Trophoblast cell (in vitro differentiated cells and primary cell): Measurements from ENCODE around the gene SIMC1.
A peak's percentile ranks its signal among the peaks of the same experiment; 100 is the strongest.

Source experiments
- DNase-seq, 2 donors: peaks; one replicate each; pipeline ENCODE4 v3.0.0-alpha.2; 2016
- H2AFZ ChIP-seq: 2 replicates; pipeline ENCODE4 v1.6.1; 2013; ENCODE audit warnings: low read length, moderate library complexity, mild to moderate bottlenecking; ENCODE audit not compliant: insufficient read depth, poor library complexity
- H2AK5ac ChIP-seq: 2 replicates; pipeline ENCODE4 v1.6.1; 2013; ENCODE audit warnings: mild to moderate bottlenecking, low read length
- H2BK120ac ChIP-seq: 2 replicates; pipeline ENCODE4 v1.6.1; 2013; ENCODE audit warnings: low read length, mild to moderate bottlenecking, moderate library complexity; ENCODE audit not compliant: insufficient read depth, poor library complexity
- H2BK12ac ChIP-seq: 2 replicates; pipeline ENCODE4 v1.6.1; 2013; ENCODE audit warnings: mild to moderate bottlenecking, low read length, moderate library complexity
- H2BK5ac ChIP-seq: 2 replicates; pipeline ENCODE4 v1.6.1; 2013; ENCODE audit warnings: low read length, low read depth, moderate library complexity, mild to moderate bottlenecking; ENCODE audit not compliant: poor library complexity
- H3K14ac ChIP-seq: 2 replicates; pipeline ENCODE4 v1.6.1; 2013; ENCODE audit warnings: mild to moderate bottlenecking, low read length
- H3K18ac ChIP-seq: 2 replicates; pipeline ENCODE4 v1.6.1; 2013; ENCODE audit warnings: mild to moderate bottlenecking, low read length
- H3K23ac ChIP-seq: 2 replicates; pipeline ENCODE4 v1.6.1; 2013; ENCODE audit warnings: low read length
- H3K27ac ChIP-seq: 2 replicates; pipeline ENCODE4 v1.5.1; 2013; ENCODE audit warnings: low read depth, mild to moderate bottlenecking, inconsistent platforms, low read length, moderate library complexity
- H3K27me3 ChIP-seq: 2 replicates; pipeline ENCODE4 v1.6.1; 2013; ENCODE audit warnings: inconsistent platforms, mild to moderate bottlenecking, low read length, moderate library complexity; ENCODE audit not compliant: insufficient read depth
- H3K36me3 ChIP-seq, 2 experiments: 1 replicate in 1 of 2; 2 replicates in 1 of 2; pipeline ENCODE4 v1.6.1; 2013; ENCODE audit warnings: low read length in 2 of 2, mild to moderate bottlenecking in 2 of 2, moderate library complexity in 1 of 2; ENCODE audit not compliant: insufficient read depth in 2 of 2, control insufficient read depth in 1 of 2
- H3K4ac ChIP-seq: 2 replicates; pipeline ENCODE4 v1.6.1; 2013; ENCODE audit warnings: low read depth, mild to moderate bottlenecking, low read length, moderate library complexity
- H3K4me1 ChIP-seq, 2 experiments: 1 replicate in 1 of 2; 2 replicates in 1 of 2; pipeline ENCODE4 v1.6.1; 2013; ENCODE audit warnings: low read length in 2 of 2, mild to moderate bottlenecking in 2 of 2, moderate library complexity in 1 of 2; ENCODE audit not compliant: insufficient read depth in 2 of 2, control insufficient read depth in 1 of 2
- H3K4me2 ChIP-seq: 2 replicates; pipeline ENCODE4 v1.6.1; 2013; ENCODE audit warnings: inconsistent platforms, mild to moderate bottlenecking, low read length, moderate library complexity
- H3K4me3 ChIP-seq: 2 replicates; pipeline ENCODE4 v1.5.1; 2013; ENCODE audit warnings: mild to moderate bottlenecking, low read depth, low read length, inconsistent platforms
- H3K79me1 ChIP-seq: one replicate; pipeline ENCODE4 v1.6.1; 2013; ENCODE audit warnings: low read length
- H3K79me2 ChIP-seq: 2 replicates; pipeline ENCODE4 v1.6.1; 2013; ENCODE audit warnings: low read length, mild to moderate bottlenecking; ENCODE audit not compliant: control insufficient read depth, insufficient read depth, poor library complexity
- H3K9ac ChIP-seq: 2 replicates; pipeline ENCODE4 v1.6.1; 2013; ENCODE audit warnings: mild to moderate bottlenecking, low read length
- H3K9me3 ChIP-seq: 2 replicates; pipeline ENCODE4 v1.6.1; 2013; ENCODE audit warnings: low read depth, mild to moderate bottlenecking, control low read depth, inconsistent platforms, low read length; ENCODE audit not compliant: insufficient read depth
- H4K12ac ChIP-seq: 2 replicates; pipeline ENCODE4 v1.6.1; 2013; ENCODE audit warnings: low read depth, mild to moderate bottlenecking, low read length, moderate library complexity
- H4K8ac ChIP-seq: 2 replicates; pipeline ENCODE4 v1.6.1; 2013; ENCODE audit warnings: low read depth, mild to moderate bottlenecking, low read length, moderate library complexity
- H4K91ac ChIP-seq: one replicate; pipeline ENCODE4 v1.6.1; 2013; ENCODE audit warnings: low read depth, mild to moderate bottlenecking, low read length, moderate library complexity
- WGBS: extraction: QIAGEN DNeasy Blood & Tissue Kit; methylation state at CpG from one replicate; pipeline ENCODE4 v1.1.7; 2013; ENCODE audit warnings: missing lambda C conversion rate; ENCODE audit not compliant: insufficient read length, insufficient coverage; ENCODE audit errors: extremely low coverage; 5-methylcytosine and 5-hydroxymethylcytosine counted together

SIMC1 gene

DNA sequence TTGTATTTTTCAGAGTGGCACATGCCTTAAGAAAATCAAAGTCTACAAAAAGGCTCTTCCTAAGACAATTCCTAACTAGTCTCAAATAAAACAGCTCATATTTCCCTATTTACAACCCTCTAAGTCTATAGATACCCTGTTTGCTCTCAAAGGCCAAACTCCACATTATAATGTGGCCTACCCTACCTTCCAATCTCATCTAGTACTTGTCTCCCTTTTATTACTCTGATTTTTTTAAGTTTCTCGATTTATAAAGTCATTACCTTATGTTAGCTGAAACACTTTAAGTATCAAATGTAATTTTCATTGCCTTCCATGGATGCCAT is 103.9 kb downstream of the SIMC1 start:
- Histone ChIP-seq H2BK120ac (no peak overlapping the region), H3K27me3 (no peaks in the 10 kb centered on the region), H3K4ac (no peak overlapping the region), H3K4me3 (no peak overlapping the region), H3K9me3 (no peaks in the 10 kb centered on the region), H3K14ac (no peak overlapping the region), H3K79me2 (no peaks in the 10 kb centered on the region), H2BK5ac (no peak overlapping the region), H2AK5ac (no peak overlapping the region), H3K18ac (no peak overlapping the region), H3K27ac (no peak overlapping the region), H4K91ac (no peak overlapping the region), H3K4me1 (no peaks in the 10 kb centered on the region), H3K36me3 (peaks cover 8 to 17% of the 10 kb centered on the region in 2 experiments), H3K23ac (no peak overlapping the region), H3K9ac (no peak overlapping the region), H4K8ac (no peak overlapping the region), H2BK12ac (no peak overlapping the region), H3K4me2 (no peak overlapping the region), H2AFZ (no peak overlapping the region), H4K12ac (no peak overlapping the region), H3K79me1 (no peaks in the 10 kb centered on the region)
- no peak for DNase-seq
- no CpG with 5 or more reads among the region's 1 CpG for WGBS

DNA sequence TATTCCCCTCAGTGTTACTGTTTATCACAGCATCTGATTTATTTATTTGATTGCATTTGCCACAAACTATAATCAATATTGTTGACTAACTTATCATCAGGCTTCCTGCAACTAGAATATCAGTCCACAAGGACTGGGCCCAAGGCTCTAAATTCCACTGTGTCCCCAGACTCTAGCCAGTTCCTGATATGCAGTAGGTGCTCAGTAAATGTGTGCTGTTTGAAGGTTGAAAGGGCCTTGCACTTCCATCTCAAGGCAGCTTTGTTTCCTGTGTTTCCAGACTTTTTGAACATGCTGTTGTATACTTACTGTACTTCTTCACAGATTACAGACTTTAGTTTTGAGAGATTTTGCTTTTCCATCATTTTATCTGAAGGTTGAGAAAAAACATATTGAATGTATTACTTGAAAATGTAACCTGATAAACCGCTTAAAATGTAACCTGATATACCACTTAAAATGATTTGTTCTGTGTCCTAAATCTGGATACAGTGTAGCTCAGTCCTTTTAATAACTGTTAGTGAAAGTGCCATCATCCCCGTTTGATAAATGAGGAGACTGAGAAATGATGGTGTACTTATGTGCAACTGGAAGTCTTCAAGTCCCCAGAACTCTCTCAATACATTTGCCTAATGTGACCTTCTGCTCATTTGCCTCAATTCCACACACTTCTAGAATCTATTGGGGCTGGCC is 104.7 kb downstream of the SIMC1 start:
- Histone ChIP-seq H4K12ac (no peak overlapping the region), H2AK5ac (no peak overlapping the region), H3K4me3 (no peak overlapping the region), H2BK120ac (no peak overlapping the region), H3K27ac (no peak overlapping the region), H3K9ac (no peak overlapping the region), H3K9me3 (no peaks in the 10 kb centered on the region), H3K14ac (no peak overlapping the region), H3K23ac (no peak overlapping the region), H4K91ac (no peak overlapping the region), H3K79me1 (no peaks in the 10 kb centered on the region), H4K8ac (no peak overlapping the region), H2AFZ (no peak overlapping the region), H3K27me3 (no peaks in the 10 kb centered on the region), H2BK5ac (no peak overlapping the region), H3K79me2 (no peaks in the 10 kb centered on the region), H3K4me2 (no peak overlapping the region), H2BK12ac (no peak overlapping the region), H3K4me1 (no peaks in the 10 kb centered on the region), H3K4ac (no peak overlapping the region), H3K36me3 (peaks cover 16 to 25% of the 10 kb centered on the region in 2 experiments), H3K18ac (no peak overlapping the region)
- no peak for DNase-seq
- no CpG with 5 or more reads among the region's 2 CpGs for WGBS

DNA sequence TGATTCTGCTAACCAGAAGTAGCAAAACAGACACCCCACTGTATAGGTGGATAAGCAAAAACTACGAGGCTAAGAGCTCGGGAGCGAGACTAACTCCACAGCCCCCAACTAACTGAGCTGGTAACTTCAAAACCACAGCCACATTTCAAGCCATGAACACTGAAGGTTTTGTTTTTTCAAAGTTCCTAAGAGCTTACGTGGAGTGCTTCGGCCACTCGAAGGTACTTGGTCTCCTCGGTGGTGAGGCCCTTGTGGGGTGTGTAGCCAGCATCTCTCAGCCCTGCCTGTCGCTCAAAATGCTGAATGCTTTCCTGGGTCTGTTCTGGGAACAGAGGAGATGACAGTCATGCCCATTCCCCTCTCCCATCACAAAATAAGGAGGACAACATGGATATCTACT is 112.2 kb downstream of the SIMC1 start:
- H2BK12ac ChIP-seq, result no peak overlapping the region
- no CpG with 5 or more reads among the region's 8 CpGs for WGBS
- peaks cover 1% of the 10 kb centered on the region for H3K9me3 ChIP-seq
- H3K4me2 ChIP-seq, result no peak overlapping the region
- no peak overlapping the region for H4K12ac ChIP-seq
- H2AK5ac ChIP-seq, result no peak overlapping the region
- no peak overlapping the region for H4K8ac ChIP-seq
- H3K4me3 ChIP-seq, result no peak overlapping the region
- no peak overlapping the region for H2AFZ ChIP-seq
- no peak overlapping the region for H3K23ac ChIP-seq
- peaks cover 0 to 3% of the 10 kb centered on the region in 2 experiments for H3K4me1 ChIP-seq
- H3K36me3 ChIP-seq, result peaks cover 43 to 70% of the 10 kb centered on the region in 2 experiments
- H3K9ac ChIP-seq, result no peak overlapping the region
- no peak overlapping the region for H3K27ac ChIP-seq
- no peaks in the 10 kb centered on the region for H3K79me1 ChIP-seq
- no peak overlapping the region for H3K4ac ChIP-seq
- no peak overlapping the region for H2BK5ac ChIP-seq
- no peak overlapping the region for H3K18ac ChIP-seq
- no peaks in the 10 kb centered on the region for H3K79me2 ChIP-seq
- H4K91ac ChIP-seq, result no peak overlapping the region
- no peaks in the 10 kb centered on the region for H3K27me3 ChIP-seq
- no peak for DNase-seq
- no peak overlapping the region for H3K14ac ChIP-seq
- no peak overlapping the region for H2BK120ac ChIP-seq

DNA sequence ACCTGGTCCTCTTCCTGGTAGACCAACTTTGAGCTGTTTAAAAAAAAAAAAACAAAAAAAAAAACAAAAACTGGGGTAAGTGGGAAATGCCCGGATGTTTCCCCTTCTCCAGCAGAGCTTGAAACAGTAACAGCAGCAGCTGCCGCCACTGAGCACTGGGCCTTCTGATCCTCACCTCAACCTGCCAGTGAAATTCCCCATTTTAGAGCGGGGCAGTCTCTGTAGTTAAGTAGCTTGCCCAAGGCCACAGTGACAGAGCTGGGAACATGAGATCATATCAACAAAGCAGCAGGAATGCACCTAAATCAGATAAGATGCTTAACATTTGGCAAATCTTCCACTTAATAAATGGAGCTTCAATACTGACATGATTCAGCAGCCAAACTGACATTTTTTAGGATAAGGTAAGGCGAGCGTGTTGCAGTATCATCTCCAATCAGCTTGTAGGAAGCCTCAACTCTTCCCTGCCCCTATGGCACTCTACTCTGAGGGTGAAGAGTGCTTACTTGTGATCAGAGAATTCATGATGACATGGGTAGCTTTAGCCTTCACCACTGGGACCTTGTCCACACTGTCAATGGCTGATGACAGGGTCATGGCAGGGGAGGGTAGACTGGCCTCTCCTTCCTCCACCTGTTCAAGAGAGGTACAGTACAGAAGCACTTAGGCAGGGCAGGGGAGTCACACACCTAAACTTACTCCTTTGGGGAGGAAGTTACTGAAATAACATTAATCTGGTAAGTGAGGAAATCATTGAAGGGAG is 114.1 kb downstream of the SIMC1 start:
- Histone ChIP-seq H2AFZ (no peak overlapping the region), H3K27me3 (no peaks in the 10 kb centered on the region), H3K79me2 (no peaks in the 10 kb centered on the region), H4K12ac (no peak overlapping the region), H3K4me3 (no peak overlapping the region), H3K36me3 (peaks cover 42 to 67% of the 10 kb centered on the region in 2 experiments), H3K9me3 (peaks cover 2% of the 10 kb centered on the region), H2BK5ac (no peak overlapping the region), H3K14ac (no peak overlapping the region), H4K91ac (no peak overlapping the region), H3K9ac (no peak overlapping the region), H2BK120ac (no peak overlapping the region), H3K4me2 (no peak overlapping the region), H3K27ac (no peak overlapping the region), H3K79me1 (no peaks in the 10 kb centered on the region), H2BK12ac (no peak overlapping the region), H4K8ac (no peak overlapping the region), H3K4ac (no peak overlapping the region), H3K4me1 (peaks cover 0 to 3% of the 10 kb centered on the region in 2 experiments), H2AK5ac (no peak overlapping the region), H3K23ac (no peak overlapping the region), H3K18ac (no peak overlapping the region)
- WGBS, result no CpG with 5 or more reads among the region's 5 CpGs
- DNase-seq, result peak; percentile 87 to 96
